Measurements from ENCODE around the gene LBP.
"Not testable (repeated sequence)": the region's sequence is repeated elsewhere in the genome, so short reads cannot be mapped to it uniquely, and the experiment has no call there.

LBP gene

DNA sequence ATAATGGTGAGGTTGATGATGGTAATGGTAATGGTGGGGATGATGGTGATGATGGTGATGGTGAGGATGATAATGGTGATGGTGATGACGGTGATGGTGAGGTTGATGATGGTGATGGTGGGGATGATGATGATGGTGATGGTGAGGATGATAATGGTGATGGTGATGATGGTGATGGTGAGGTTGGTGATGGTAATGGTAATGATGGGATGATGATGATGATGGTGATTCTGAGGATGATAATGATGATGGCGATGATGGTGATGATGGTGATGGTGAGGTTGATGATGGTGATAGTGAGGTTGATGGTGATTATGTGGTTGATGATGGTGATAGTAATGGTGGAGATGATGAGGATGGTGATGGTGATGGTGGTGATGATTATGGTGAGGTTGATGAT lies 32.6 kb upstream of the LBP start:
- Histone ChIP-seq H3K79me2 (ENCODE audit: insufficient read depth, low read length) (no peaks in the 10 kb centered on the region), H3K9ac (ENCODE audit: low read length) (no peak overlapping the region), H3K36me3 (ENCODE audit: low read length) (no peaks in the 10 kb centered on the region), H3K27me3 (ENCODE audit: low read length) (0 out of 2 replicates have a peak, but pooled peaks cover 3% of the 10 kb centered on the region), H3K4me2 (ENCODE audit: low read depth, low read length, poor library complexity, severe bottlenecking) (no peak overlapping the region), H3K4me3 (ENCODE audit: insufficient read depth, low read length, poor library complexity, severe bottlenecking) (no peak overlapping the region), H2AFZ (ENCODE audit: low read depth, low read length, severe bottlenecking) (no peak overlapping the region), H4K20me1 (ENCODE audit: low read depth, low read length) (no peaks in the 10 kb centered on the region), H3F3A (ENCODE audit: insufficient read depth) (no peaks in the 10 kb centered on the region), H3K9me2 (replicated peaks; ENCODE audit: insufficient read depth, low read length) (no peaks in the 10 kb centered on the region), H3K27ac (ENCODE audit: low read depth, low read length) (no peak overlapping the region), H3K9me3 (ENCODE audit: insufficient read depth, low read length) (no peaks in the 10 kb centered on the region)
- TF ChIP-seq, protein P1, sequence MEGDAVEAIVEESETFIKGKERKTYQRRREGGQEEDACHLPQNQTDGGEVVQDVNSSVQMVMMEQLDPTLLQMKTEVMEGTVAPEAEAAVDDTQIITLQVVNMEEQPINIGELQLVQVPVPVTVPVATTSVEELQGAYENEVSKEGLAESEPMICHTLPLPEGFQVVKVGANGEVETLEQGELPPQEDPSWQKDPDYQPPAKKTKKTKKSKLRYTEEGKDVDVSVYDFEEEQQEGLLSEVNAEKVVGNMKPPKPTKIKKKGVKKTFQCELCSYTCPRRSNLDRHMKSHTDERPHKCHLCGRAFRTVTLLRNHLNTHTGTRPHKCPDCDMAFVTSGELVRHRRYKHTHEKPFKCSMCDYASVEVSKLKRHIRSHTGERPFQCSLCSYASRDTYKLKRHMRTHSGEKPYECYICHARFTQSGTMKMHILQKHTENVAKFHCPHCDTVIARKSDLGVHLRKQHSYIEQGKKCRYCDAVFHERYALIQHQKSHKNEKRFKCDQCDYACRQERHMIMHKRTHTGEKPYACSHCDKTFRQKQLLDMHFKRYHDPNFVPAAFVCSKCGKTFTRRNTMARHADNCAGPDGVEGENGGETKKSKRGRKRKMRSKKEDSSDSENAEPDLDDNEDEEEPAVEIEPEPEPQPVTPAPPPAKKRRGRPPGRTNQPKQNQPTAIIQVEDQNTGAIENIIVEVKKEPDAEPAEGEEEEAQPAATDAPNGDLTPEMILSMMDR (IDR thresholded peaks at IDR 0.05; ENCODE audit: insufficient read depth, low read length, poor library complexity, severe bottlenecking) = no peak
- TF ChIP-seq EZH2phosphoT487 (conservative IDR thresholded peaks at IDR 0.05; ENCODE audit: low read length) = no peak

DNA sequence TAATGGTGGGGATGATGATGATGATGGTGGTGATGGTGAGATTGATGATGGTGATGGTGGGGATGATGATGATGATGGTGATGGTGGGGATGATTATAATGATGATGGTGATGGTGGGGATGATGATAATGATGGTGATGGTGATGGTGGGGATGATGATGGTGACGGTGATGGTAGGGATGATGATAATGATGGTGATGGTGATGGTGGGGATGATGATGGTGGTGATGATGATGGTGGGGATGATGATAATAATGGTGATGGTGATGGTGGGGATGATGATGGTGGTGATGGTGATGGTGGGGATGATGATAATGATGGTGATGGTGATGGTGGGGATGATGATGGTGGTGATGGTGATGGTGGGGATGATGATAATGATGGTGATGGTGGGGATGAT lies 31.9 kb upstream of the LBP start:
- H3K4me2 ChIP-seq (ENCODE audit: low read depth, low read length, poor library complexity, severe bottlenecking); H3K9me3 ChIP-seq (ENCODE audit: insufficient read depth, low read length); H3K79me2 ChIP-seq (ENCODE audit: insufficient read depth, low read length); H3F3A ChIP-seq (ENCODE audit: insufficient read depth); H3K36me3 ChIP-seq (ENCODE audit: low read length); H2AFZ ChIP-seq (ENCODE audit: low read depth, low read length, severe bottlenecking); H3K4me3 ChIP-seq (ENCODE audit: insufficient read depth, low read length, poor library complexity, severe bottlenecking); H3K9me2 ChIP-seq (replicated peaks; ENCODE audit: insufficient read depth, low read length); H3K27me3 ChIP-seq (ENCODE audit: low read length); H4K20me1 ChIP-seq (ENCODE audit: low read depth, low read length); H3K9ac ChIP-seq (ENCODE audit: low read length); H3K27ac ChIP-seq (ENCODE audit: low read depth, low read length): not testable (repeated sequence)

- Histone ChIP-seq H3K9ac (ENCODE audit: low read length) (no peak overlapping the region), H3K4me3 (ENCODE audit: insufficient read depth, low read length, poor library complexity, severe bottlenecking) (no peak overlapping the region), H4K20me1 (ENCODE audit: low read depth, low read length) (no peaks in the 10 kb centered on the region), H2AFZ (ENCODE audit: low read depth, low read length, severe bottlenecking) (no peak overlapping the region), H3K27me3 (ENCODE audit: low read length) (no peaks in the 10 kb centered on the region), H3F3A (ENCODE audit: insufficient read depth) (no peaks in the 10 kb centered on the region), H3K9me3 (ENCODE audit: insufficient read depth, low read length) (no peaks in the 10 kb centered on the region), H3K79me2 (ENCODE audit: insufficient read depth, low read length) (no peaks in the 10 kb centered on the region), H3K36me3 (ENCODE audit: low read length) (no peaks in the 10 kb centered on the region), H3K27ac (ENCODE audit: low read depth, low read length) (no peak overlapping the region), H3K4me2 (ENCODE audit: low read depth, low read length, poor library complexity, severe bottlenecking) (no peak overlapping the region), H3K9me2 (replicated peaks; ENCODE audit: insufficient read depth, low read length) (no peaks in the 10 kb centered on the region)
- TF ChIP-seq, protein P1 (IDR thresholded peaks at IDR 0.05; ENCODE audit: insufficient read depth, low read length, poor library complexity, severe bottlenecking) = no peak
- TF ChIP-seq EZH2phosphoT487 (conservative IDR thresholded peaks at IDR 0.05; ENCODE audit: low read length) = no peak
Measured at GRCh38 chr20:38315290-38315966, 30.9 kb upstream of the LBP start.

DNA sequence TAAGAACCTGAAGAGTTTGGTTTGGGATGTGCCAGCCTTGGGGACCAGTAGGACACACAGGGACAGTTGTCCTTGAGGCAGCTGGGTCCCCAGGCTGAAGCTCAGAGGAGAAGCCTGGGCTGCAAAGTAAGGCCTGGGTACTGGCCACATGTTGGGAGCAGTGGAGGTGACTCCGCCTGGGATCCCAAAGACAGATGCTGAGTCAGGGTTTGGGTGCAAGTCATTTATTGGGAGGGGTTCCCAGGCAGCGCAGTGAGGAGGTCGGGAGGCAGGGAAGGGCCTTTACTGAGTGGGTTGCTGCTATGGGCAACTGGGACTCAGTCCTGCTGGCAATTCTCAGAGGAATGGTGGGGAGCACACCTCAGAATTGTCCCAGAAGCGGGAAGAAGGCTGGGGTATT lies 29.9 kb upstream of the LBP start:
- Histone ChIP-seq H4K20me1 (ENCODE audit: low read depth, low read length) (no peaks in the 10 kb centered on the region), H3K27me3 (ENCODE audit: low read length) (no peaks in the 10 kb centered on the region), H3F3A (ENCODE audit: insufficient read depth) (no peaks in the 10 kb centered on the region), H3K36me3 (ENCODE audit: low read length) (no peaks in the 10 kb centered on the region), H2AFZ (ENCODE audit: low read depth, low read length, severe bottlenecking) (no peak overlapping the region), H3K9ac (ENCODE audit: low read length) (no peak overlapping the region), H3K27ac (ENCODE audit: low read depth, low read length) (no peak overlapping the region), H3K9me2 (replicated peaks; ENCODE audit: insufficient read depth, low read length) (no peaks in the 10 kb centered on the region), H3K4me2 (ENCODE audit: low read depth, low read length, poor library complexity, severe bottlenecking) (no peak overlapping the region), H3K79me2 (ENCODE audit: insufficient read depth, low read length) (no peaks in the 10 kb centered on the region), H3K4me3 (ENCODE audit: insufficient read depth, low read length, poor library complexity, severe bottlenecking) (no peak overlapping the region), H3K9me3 (ENCODE audit: insufficient read depth, low read length) (no peaks in the 10 kb centered on the region)
- TF ChIP-seq EZH2phosphoT487 (conservative IDR thresholded peaks at IDR 0.05; ENCODE audit: low read length) = no peak
- TF ChIP-seq, protein P1 (IDR thresholded peaks at IDR 0.05; ENCODE audit: insufficient read depth, low read length, poor library complexity, severe bottlenecking) = no peak
